Measurements from ENCODE around the gene MED13L.

The MED13L gene

GRCh38 chr12:116207274-116207673 lies 70.2 kb downstream of the MED13L start:
- DNase-seq = no peak

GRCh38 chr12:116206828-116207227 lies 70.7 kb downstream of the MED13L start:
- no peak for DNase-seq

DNA sequence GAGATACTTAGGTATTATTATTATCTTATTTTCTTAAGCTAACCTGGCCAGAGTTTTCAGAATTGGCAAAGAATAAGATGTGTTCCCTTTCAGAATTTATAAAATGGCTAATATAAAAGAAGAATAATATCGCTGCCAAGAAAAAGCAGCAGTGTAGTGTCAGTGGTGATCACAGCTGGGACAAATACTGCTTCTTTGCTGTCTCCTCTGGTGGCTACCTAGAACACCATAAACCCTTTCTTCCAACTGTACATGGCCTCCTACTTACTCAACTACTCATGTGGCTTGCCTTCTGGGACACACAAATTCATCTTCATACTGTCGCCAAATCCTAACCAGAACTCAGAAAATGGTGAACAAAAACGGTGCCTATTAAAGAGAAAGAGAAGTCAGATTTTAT lies 72.7 kb downstream of the MED13L start:
- no peak for DNase-seq

GRCh38 chr12:116204169-116204568 lies 73.3 kb downstream of the MED13L start:
- no peak for DNase-seq

DNA sequence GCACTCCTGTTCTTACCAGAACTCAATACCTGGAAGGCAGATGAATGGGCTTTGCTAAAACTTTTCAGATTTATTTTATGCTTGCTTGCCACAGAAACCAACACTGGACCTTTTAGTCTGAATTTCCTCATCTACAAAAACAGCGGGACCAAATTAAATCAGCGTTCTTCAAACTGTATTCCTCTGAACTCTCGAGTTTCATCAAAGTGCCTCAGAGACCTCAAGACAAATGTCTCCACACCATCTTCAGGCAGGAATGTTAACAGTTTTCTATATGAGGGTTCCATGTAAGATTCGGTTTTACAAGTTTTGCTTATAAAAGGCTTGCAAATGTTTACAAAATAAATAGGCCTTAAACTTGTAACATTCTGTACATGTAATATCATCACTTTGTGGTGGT lies 74.6 kb downstream of the MED13L start:
- DNase-seq = no peak

DNA sequence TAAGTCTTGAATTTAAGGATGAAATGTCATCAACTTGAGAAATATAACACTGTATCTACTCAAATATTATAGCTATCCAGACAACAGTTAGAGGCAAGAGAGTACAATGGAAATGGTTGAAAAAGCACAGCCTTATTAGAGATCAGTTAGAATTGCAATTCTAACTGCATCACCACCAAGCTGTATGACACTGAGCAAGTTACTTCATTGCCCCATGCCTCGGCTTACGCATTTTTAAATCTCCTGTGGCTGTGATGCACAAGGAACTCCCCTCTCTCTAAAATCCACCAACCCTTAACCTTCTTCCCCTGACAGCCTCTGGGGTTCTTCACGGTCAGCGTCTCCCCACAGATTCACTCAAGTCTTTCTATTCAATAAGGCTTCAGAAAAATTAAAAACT lies 75.1 kb downstream of the MED13L start:
- DNase-seq = no peak

DNA sequence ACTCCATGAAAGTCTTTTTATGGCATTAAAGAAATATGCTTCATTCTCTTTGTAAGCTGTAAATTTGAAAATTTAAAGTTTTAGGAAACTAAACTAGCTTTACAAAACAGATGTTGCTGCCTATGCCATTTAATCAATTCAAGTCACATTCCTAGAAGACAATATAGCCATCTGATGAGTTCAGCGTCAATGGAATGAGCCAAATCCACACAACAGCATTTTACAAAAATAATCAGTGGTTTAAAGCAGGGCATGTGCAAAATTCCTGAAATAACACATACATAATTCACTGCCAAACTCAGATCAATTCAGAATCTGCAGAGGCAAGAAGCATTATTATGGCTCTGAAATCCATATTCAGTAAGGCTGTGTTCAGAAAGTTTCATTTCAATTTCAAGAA lies 75.6 kb downstream of the MED13L start:
- no peak for DNase-seq

DNA sequence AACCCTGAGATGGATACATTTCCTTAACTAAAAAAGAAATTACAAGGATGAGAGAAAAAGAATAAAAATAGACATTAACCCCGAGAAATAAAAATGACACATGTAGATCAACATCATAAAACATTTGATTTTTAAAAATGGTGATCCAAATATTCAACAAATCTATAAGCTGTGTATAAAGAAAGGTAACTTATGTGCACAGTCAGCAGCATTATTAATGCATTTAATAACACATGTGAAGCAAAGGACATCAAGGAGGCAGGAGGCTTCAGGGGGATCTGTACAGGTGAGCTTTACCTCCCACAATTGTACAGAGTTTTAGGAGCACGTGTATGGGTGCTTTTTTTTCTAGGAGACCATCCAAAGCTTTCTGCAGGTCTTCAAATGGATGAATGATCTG lies 76.1 kb downstream of the MED13L start:
- DNase-seq = no peak

GRCh38 chr12:116200812-116201211 lies 76.7 kb downstream of the MED13L start:
- DNase-seq = no peak

DNA sequence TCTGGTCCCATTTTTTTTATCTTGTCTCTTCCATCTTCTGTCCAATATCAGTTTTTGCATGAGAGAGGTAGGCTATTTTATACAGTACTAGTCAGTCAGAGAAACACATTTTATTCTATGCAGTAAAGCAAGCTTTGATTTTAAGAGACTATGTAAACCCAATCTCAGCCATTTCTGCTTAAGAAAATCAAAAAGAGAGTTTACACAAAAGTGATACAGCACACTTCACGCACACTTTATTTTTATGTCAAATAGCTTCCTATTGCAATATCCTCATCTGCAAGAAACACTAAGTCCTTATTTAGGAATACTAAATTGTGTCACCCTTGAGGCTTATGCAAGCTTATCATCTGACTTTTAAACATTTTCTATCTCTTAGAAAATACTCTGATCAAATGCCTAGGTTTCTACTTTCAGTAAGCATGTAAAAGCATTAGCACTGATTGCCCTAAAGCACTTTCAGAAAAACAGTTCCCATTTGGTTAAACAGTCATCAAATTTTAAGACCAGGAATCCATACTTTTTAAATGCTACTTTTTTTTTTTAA lies 78.3 kb downstream of the MED13L start:
- no peak for DNase-seq

GRCh38 chr12:116196752-116197718 lies 80.5 kb downstream of the MED13L start:
- DNase-seq = no peak

DNA sequence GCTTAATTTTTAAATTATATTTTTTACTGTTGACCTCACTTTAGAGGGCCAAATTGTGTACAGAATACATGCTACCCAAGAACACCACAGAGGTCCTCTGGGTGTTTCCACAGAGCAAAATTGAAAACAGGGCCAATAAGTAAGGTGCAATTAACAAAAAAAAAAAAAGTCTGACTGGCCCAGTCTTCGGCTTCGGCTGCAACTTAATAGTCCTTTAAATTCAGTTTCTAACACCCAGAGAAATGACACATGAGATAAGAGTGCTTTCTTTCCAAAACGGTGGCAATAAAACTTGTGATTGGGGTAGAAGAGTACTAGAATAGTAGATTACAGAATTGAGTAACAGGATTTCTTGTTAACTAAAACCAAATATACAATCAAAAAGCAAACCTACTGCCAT lies 81.3 kb downstream of the MED13L start:
- no peak for DNase-seq

GRCh38 chr12:116194935-116195431 lies 82.5 kb downstream of the MED13L start:
- no peak for DNase-seq

DNA sequence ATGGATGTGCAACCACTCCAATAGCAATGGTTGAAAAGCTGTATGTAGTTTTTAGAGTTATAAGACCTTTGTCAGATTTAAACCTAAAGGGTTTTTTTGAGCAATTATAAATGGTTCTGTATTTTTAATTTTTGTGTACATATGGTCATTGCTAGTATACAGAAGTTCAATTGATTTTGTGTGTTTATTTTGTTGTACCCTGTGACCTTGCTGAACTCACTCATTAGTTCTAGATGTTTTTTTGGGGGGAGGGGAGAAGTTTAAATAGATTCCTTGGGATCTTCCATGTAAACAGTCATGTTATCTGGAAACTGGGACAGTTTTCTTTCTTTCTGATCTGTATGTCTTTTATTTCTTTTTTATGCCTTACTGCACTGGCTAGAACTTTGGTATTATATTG lies 87.8 kb downstream of the MED13L start:
- DNase-seq = no peak

GRCh38 chr12:116188581-116188980 lies 88.9 kb downstream of the MED13L start:
- DNase-seq = no peak

GRCh38 chr12:116187151-116187511 lies 90.4 kb downstream of the MED13L start:
- no peak for DNase-seq

- no peak for DNase-seq
Measured at GRCh38 chr12:116186482-116187150, 90.9 kb downstream of the MED13L start.

GRCh38 chr12:116184763-116185162 lies 92.7 kb downstream of the MED13L start:
- no peak for DNase-seq

DNA sequence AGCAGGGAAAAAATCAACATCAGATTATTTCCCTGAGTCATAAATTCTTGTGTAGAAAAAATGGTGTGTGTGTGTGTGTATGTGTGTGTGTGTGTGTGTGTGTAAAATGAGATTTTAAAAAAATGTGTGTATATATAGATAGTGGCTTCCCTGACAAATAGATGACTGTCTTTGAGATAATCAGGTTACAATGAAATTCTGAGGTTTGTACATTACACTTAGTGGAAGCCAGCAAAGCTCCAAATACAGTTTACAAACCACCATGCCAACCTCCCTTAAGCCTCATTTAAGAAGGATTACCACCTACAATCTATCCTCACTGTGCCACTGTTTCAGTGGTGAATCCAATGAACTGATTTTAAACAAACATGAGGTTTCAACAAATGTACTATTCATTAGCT lies 93.8 kb downstream of the MED13L start:
- no peak for DNase-seq

DNA sequence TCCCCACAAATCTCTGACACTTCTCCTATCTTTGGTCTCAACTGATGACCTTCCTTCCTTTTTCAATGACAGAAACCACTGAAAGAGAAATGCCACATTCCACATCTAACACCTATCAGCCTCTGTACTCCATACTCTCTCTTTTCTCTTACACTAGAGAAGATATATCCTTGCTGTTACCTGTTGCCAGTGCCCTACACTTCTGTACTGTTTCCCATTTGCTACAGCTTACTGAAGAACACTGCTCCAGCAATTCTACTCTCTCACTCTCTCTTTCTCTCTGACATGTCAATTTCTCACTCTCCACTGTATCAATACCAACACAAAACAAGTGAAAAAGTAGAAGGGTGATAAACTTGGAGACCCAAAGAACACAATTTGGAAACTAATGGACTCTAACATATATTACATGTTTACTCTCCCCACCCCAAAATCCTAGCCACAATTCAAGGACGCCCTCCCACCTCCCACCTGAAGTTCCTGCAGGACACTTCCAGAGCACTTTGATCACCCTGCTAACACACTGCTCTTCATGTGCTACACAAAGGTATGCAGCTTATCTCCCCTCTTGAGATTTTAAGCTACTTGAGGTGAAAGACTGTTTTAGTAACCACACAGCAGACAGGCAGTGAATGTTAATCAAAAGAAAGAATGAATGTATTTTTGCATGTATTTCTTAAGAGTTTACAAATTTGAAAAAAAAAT lies 95.0 kb downstream of the MED13L start:
- DNase-seq = no peak

- DNase-seq = no peak
Measured at GRCh38 chr12:116180448-116180847, 97.0 kb downstream of the MED13L start.

DNA sequence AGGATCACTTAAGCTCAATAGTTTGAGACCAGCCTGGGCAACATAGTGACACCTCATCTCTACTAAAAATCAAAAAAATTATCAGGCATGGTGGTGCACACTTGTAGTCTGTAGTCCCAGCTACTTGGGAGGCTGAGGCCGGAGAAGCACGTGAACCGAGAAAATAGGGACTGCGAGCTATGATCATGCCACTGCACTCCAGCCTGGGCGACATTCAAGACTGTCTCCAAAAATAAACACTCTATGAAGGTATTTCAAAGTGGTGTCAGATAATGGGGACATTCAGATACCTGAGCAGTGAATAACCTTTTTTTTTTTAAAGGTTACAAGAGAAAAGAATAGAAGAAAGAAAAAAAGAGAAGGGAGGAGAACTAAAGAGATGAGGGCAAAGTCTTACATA lies 98.1 kb downstream of the MED13L start:
- no peak for DNase-seq

- DNase-seq = no peak
Measured at GRCh38 chr12:116177017-116177416, 100.5 kb downstream of the MED13L start.

Measured in NCI-H526 treated with DMSO at 0.1 percent for 48 hours (cell line).